ENCODE data around the gene KIN.
"Not testable (repeated sequence)": the region's sequence is repeated elsewhere in the genome, so short reads cannot be mapped to it uniquely, and the experiment has no call there.

KIN gene

DNA sequence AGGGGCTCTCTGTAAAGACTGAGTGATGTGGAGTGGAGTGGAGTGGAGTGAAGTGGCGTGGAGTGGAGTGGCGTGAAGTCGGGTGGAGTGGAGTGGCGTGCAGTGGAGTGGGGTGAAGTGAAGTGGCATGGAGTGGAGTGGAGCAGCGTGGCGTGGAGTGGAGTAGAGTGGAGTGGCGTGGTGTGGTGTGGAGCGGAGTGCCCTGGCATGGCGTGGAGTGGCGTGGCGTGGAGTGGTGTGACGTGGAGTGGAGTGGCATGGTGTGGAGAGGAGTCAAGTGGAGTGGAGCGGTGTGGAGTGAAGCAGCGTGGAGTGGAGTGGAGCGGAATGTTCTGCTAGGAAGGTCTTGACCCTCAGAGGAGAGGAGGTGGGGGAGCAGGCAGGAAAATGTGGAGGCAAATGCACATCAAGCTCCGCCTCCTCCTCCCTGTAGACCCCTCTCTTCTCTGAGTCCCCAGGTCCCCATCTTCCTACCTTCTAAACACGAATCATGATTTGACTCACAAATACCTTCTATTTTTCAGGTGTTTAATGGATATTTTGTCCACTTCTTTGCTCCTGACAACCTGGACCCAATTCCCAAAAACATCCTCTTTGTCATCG lies 64.8 kb downstream of the KIN start:
- DNase-seq, result no peak

DNA sequence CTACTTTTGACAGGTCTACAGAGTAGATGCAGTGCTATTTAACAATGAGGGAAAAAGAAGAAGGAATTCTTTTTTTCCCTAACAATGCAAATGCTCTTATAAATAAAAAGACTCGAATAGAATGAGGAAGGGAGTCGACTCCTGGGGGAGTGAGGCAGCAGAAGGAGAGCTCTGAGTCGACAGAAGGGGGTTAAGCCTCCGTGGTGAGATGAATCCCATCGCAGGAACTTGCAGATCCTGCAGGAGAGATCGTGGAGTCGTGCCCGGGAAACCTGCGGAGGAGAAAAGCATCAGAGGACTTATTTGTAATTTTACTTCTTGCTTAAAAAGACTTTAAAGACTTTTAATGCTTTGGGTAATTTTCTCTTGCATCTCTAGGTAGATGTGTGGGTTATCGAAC lies 67.3 kb downstream of the KIN start:
- no peak for DNase-seq

DNA sequence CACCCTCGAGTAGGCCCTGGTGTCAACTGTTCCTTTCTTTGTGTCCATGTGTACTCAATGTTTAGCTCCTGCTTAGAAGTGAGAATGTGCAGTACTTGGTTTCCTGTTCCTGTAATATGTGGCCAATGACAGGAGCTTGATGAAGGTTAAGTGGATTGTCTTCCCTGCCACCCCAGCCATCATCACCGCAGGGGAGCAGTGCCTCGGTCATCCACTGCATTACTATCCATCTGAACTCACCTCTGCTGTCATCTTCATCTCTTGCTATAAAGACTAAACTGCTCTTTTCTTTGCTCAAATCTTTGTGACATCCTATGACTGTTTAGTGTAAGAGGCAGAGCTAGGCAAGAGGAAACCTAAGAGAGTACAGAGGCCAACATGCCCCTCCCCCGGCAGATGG lies 69.1 kb downstream of the KIN start:
- DNase-seq, result no peak

DNA sequence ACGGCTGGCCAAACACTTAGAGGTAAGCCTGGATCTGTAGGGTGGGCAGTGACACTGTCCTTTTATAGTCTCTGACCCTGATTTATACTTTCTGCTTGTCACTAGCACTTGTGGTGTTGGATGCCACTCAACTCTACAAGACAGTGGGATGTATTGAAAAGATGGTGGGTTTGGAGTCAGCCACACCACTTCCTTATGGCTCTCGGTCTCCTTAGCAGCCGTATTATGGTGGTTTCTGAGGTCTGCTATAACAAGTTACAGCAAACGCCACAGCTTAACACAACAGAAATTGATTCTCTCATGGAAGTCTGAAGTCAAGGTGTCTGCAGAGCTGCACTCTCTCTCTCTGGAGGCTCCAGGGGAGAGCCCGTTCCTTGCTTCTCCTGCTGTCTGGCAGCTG lies 70.0 kb downstream of the KIN start:
- DNase-seq, result no peak

DNA sequence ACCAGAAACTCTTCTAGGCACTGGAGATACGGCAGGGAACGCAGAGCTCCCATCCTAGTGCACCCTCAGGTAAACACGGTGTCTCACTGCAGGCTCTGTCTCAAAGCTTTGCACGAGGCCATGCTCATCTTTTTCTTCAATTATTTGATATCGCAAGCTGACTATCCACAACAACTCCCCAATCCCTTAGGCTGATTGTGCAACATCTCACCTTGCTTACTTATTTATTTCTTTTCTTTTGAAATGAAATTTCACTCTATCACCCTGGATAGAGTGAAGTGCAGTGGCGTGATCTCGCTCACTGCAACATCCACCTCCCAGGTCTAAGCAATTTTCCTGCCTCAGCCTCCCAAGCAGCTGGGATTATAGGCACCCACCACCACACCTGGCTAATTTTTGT lies 72.3 kb downstream of the KIN start:
- no peak for DNase-seq

DNA sequence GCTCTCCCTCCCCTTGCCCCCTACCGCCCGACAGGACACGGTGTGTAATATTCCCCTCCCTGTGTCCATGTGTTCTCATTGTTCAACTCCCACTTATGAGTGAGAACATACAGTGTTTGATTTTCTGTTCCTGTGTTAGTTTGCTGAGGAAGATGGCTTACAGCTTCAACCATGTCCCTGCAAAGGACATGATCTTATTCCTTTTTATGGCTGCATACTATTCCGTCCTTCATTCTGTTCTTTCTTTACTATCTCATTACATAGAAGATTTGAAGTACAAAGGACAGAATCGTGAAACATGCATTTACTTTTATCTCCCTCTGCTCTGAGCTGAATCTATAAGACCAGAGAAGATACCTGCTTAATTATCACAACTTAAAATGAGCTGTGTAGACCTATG lies 76.7 kb downstream of the KIN start:
- not testable (repeated sequence) for DNase-seq

DNA sequence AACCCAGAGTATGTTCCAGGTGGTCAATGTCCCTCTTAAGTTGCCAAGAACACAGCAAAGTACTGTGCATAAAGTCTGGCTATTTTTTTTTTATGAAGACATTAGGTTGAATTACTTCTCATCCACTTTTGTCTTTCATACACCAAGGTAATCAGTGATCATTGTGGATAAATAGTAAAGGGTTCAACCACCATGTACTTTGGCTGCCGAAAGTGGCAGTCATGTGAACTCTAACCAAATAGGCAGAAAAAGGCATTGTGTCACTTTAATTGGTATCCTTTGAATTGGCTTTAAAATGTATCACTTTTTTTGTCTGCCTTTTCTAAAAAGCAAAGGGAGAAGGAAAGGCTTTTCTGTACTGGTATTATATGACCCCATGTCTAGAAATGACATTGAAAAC lies 77.3 kb downstream of the KIN start:
- no peak for DNase-seq

DNA sequence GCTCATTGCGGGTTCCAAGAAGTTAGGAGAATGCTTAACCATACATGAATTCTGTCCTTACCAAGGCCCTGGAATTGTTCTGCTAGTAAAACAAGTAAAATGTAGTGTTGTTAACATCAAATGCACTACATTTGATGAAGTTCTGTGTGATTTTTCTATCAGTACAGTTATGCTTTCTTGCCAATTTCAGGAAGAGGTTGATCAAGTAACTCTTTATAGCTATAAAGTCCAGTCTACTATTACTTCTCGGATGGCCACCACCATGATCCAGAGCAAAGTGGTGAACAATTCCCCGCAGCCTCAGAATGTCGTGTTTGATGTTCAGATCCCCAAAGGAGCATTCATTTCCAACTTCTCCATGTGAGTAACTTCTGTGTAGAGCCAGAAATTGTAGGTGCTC lies 79.0 kb downstream of the KIN start:
- no peak for DNase-seq

DNA sequence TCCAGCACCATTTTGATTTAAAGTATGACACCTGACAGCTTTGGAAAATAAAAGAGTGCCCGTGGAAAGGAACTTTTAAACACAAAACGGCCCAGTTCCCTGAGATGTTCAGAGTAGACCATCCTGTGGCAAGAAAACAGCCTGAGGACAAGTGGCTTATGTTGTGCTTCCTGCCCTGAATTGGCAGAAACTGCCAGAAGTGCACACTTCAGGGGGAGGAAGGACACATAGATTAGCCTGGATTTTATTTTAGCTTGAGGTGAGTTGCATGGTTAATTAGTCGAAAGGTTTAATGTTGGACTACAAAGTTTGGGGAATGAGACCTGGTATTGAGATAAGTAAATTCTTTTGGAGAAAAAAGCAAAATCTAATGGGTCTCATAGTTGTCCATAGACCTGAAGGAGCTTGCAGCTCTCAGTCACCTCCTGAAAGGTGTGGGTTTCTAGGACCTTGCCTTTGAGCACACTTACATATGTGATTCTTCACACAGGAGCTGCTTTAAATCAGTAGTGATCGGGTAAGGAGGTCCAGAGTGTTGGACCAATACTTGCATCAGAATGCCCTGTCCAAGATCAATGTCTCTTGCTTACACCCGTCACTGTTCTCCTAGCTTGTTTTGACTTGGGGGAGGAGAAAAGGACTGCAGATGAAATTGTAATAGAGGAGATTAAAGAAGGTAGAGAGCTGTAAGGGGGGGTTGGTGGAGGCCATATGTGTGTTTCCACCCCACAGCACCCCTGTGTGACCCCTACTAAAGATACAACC lies 79.8 kb downstream of the KIN start:
- DNase-seq, result no peak

DNA sequence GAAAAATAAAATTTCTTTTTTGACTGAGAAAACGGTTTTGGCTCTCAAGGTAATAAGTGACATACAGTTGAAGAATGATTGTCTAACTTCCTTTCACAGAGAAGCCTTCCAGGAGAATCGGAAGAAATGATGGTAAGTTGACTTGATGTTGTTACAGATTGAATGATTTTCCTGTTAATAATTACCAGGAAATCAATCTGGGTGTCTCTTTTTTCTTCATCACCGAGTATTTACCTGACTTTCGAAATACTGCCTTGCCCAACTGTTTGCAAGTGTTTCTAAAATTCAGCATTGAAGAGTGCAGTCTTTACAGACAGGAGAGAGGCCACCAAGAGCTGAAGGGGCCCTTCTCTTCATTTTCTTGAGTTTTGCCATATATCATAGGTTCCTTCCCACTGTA lies 80.7 kb downstream of the KIN start:
- DNase-seq, result no peak

DNA sequence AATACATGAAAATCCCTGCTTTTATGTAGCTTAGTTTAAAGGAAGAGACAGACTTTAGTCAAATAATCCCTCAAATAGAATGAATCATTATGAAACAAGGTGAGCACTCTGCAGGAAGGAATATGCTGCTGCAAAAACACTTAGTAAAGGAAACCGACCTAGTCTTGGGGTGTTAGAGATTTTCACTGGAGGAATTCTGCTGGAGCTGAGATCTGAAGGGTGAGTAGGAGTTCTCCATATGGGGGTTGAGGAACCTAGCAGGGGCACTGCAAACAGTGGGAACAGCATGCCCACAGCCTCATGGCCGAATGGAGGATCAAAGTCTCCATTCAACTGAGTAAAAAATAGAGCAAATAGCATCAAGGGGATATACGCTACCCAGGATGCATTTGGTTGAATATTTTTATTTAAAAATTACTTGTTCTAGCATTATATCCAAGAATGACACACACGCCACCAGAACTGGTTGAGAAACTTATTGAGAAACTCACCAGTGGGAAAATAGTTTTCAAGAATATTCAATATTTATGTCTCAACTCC lies 81.2 kb downstream of the KIN start:
- DNase-seq, result no peak

DNA sequence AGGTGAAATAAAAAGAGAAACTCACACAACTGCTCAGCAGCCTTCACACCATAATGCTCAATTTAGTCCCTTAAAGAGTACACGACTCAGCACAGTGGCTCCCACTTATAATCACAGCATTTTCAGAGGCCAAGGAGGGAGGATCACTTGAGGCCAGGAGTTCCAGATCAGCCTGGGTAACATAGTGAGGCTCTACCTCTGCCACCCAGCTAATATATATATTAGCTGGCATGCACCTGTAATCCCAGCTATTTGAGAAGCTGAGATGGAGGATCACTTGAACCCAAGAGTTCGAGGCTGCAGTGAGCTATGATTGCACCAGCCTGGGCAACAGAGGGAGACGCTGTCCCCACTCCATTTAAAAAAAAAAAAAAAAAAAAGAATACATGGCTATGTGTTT lies 82.5 kb downstream of the KIN start:
- DNase-seq, result no peak

DNA sequence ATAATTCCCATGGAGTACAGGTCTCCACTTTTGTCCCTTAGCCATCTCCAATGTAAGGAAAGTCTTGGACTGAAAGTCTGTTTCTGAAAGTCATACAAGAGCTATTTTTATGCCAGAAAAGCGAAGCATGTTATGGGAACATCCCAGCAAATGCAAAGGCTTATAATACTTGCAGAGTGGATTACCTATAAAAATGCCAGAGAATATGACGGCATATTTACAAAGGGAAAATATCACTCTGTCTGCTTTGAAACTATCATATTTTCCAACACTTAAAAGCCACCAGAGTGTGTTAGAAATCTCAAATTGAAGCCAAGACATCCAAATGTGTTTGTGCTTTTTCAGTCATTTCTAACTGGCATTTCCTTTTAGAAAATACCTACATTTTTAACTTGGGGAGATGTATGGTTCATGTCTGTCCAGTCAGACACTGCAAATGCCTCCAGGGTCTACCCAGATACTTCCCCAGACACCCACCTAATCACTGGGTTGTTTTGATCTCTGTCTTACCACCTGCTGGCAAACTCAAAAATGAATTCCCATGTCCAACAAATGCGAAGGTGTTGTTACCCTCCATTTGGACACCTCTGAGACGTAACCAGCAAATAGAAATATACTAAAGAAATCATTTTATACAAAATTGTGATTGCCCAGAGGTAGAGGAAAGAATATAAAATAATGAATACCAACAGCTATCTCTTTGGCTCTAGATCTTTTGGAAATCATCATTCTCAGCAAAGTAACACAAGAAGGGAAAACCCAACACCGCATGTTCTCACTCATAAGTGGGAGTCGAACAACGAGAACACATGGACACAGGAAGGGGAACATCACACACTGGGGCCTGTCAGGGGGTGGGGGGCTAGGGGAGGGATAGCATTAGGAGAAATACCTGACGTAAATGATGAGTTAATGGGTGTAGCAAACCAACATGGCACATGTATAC lies 83.4 kb downstream of the KIN start:
- no peak for DNase-seq

DNA sequence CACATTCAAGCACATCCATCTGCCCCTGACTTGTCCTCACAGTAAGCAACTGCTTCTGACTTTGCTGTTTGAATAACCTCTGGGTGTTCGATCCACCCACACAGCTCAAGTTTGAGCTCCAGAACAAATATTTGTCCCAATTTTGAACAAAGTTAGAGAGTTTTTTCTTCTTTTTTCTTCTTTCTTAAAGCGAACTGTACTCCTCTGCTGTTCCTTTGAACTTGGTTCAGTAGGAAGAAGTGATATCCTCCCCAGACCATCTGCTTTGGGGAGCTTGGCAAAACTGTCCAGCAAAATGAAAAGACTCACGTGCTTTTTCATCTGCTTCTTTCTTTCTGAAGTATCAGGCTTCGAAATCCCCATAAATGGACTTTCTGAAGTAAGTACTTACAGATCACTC lies 84.7 kb downstream of the KIN start, which contains the start of gene ITIH2:
Gene ITIH2 (plus strand): TSS at position 177 of the 400 bp plus-strand sequence. CDS start 119 bp downstream, at position 296.
- DNase-seq, result no peak

DNA sequence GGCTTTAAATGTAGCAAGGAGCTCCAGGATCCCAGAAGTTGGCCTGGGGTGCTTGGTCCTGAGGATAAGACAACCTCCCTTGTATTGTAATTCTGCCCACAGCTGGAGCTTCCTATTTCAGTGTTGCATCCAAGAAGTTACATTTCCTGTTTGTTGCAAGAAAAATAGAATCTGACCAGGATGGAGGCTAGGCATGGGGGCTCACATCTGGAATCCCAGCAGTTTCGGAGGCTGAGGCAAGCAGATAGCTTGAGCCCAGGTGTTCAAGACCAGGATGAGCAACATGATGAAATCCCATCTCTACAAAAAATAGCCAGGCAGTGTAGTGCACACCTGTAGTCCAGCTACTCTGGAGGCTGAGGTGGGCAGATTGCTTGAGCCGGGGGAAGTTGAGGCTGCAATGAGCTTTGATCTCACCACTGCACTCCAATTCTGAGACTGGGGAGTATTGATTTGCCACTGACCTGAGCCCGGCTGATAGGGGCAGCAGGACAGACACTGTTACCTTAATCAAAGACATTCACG lies 85.4 kb downstream of the KIN start:
- no peak for DNase-seq

DNA sequence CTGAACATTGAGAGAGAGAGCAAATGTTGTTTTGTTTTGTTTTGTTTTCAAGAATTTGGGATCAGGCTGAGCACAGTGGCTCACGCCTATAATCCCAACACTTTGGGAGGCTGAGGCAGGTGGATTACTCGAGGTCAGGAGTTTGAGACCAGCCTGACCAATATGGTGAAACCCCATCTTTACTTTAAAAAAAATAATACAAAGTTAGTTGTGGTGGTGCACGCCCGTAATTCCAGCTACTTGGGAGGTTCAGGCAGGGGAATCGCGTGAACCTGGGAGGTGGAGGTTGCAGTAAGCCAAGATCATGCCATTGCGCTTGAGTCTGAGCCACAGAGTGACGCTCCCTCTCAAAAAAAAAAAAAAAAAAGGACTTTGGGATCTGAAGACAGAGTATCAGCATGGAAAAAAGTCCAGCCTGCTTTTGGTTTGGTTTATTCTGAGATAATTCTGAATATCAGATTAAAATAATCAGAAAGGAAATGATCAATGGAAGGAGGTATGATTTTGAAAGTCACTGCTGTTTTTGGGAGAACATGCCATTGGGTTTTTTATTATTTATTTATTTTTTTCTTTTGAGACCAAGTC lies 86.5 kb downstream of the KIN start:
- no peak for DNase-seq
